A549 (cell line): Measurements from ENCODE around the gene RABGAP1L. TPM values are rescaled to one million over a fixed set of nuclear protein-coding genes. Genes with fewer than 3 reads are reported as not detected.
"Not testable (repeated sequence)": the region's sequence is repeated elsewhere in the genome, so short reads cannot be mapped to it uniquely, and the experiment has no call there.

Source experiments
- ATAC-seq, 2 experiments: fragments of 200-7000 bp in 1 of 2; fragments of >200 bp in 1 of 2; cut with Nextera tagmentation in 1 of 2; cut with Tn5 transposase in 1 of 2; 3 replicates each; pipeline versions ENCODE4 v1.8.0 to v1.9.1; 2018 to 2020; ENCODE audit warnings: mild to moderate bottlenecking in 1 of 2, moderate library complexity in 1 of 2
- CTCF ChIA-PET: fragments of 300-600 bp; sonication (Branson Sonifier 250); formaldehyde crosslinking; extraction: SDS; loops from one replicate; lab custom pipeline; 2021; ENCODE audit warnings: antibody characterized with exemption, inconsistent platforms; lab: Yijun Ruan, JAX
- POLR2A ChIA-PET: fragments of 350-600 bp; formaldehyde crosslinking; extraction: SDS; loops from one replicate; lab custom pipeline; 2021; ENCODE audit warnings: antibody characterized with exemption, inconsistent platforms; lab: Yijun Ruan, JAX
- DNase-seq, 2 experiments: peaks; one replicate each; pipeline versions ENCODE4 v3.0.0 to v3.0.0-alpha.2; 2011 to 2016; ENCODE audit warnings: low read depth in 1 of 2, low spot score in 1 of 2
- FAIRE-seq: peaks from 2 replicates; lab custom pipeline; 2011; peaks lifted over from hg19 to GRCh38; lab: Jason Lieb, UNC
- H3K27ac ChIP-seq, 2 experiments: fragments of >200 bp; sonication (Bioruptor Twin); formaldehyde crosslinking; 3 replicates each; pipeline ENCODE4 v1.5.1; 2016 to 2017
- H3K4me1 ChIP-seq: fragments of >200 bp; sonication (Bioruptor Twin); formaldehyde crosslinking; 3 replicates; pipeline ENCODE4 v1.6.1; 2016
- H3K4me2 ChIP-seq: fragments of >200 bp; sonication (Bioruptor Twin); formaldehyde crosslinking; 3 replicates; pipeline ENCODE4 v1.6.1; 2016
- H3K4me3 ChIP-seq: fragments of >200 bp; sonication (Bioruptor Twin); formaldehyde crosslinking; 3 replicates; pipeline ENCODE4 v1.5.1; 2016
- H3K9me3 ChIP-seq: fragments of >200 bp; sonication (Bioruptor Twin); formaldehyde crosslinking; 3 replicates; pipeline ENCODE4 v1.6.1; 2016
- BCL3 ChIP-seq: fragments of >200 bp; sonication (Bioruptor Twin); formaldehyde crosslinking; IDR thresholded peaks from 3 replicates; pipeline ENCODE4 v1.6.1; 2016
- BHLHE40 ChIP-seq: IDR thresholded peaks from 2 replicates; pipeline ENCODE4 v1.6.1; 2012; ENCODE audit warnings: low read depth, low read length, inconsistent platforms
- CHD2 ChIP-seq: fragments of 150-350 bp; IDR thresholded peaks from 2 replicates; pipeline ENCODE4 v1.6.1; 2014; ENCODE audit warnings: low read length; ENCODE audit not compliant: partially characterized antibody
- CHD4 ChIP-seq: fragments of 200-600 bp; sonication (generic); IDR thresholded peaks from 2 replicates; pipeline ENCODE4 v1.6.1; 2016; ENCODE audit warnings: antibody characterized with exemption, mild to moderate bottlenecking, borderline replicate concordance
- E2F6 ChIP-seq: IDR thresholded peaks from 2 replicates; pipeline ENCODE4 v1.6.1; 2012; ENCODE audit warnings: low read depth, borderline replicate concordance
- EP300 ChIP-seq, 2 experiments: fragments of >200 bp; sonication (Bioruptor Twin); formaldehyde crosslinking; IDR thresholded peaks; 2 replicates in 1 of 2; 3 replicates in 1 of 2; pipeline ENCODE4 v1.6.1; 2016 to 2017
- ESRRA ChIP-seq: fragments of 150-350 bp; IDR thresholded peaks from 2 replicates; pipeline ENCODE4 v1.6.1; 2014; ENCODE audit warnings: mild to moderate bottlenecking, low read length, borderline replicate concordance
- FOSB ChIP-seq: fragments of 250-450 bp; sonication (Bioruptor Pico); IDR thresholded peaks from 2 replicates; pipeline ENCODE4 v1.5.0; 2020; ENCODE audit warnings: mild to moderate bottlenecking, moderate library complexity
- GATA3 ChIP-seq: IDR thresholded peaks from 2 replicates; pipeline ENCODE4 v1.6.1; 2012; ENCODE audit warnings: borderline replicate concordance
- HMGXB4 ChIP-seq: fragments of 250-450 bp; sonication (Bioruptor Pico); IDR thresholded peaks from 2 replicates; pipeline ENCODE4 v1.5.0; 2021; ENCODE audit warnings: mild to moderate bottlenecking, moderate library complexity, borderline replicate concordance
- JUNB ChIP-seq: fragments of >200 bp; sonication (Bioruptor Twin); formaldehyde crosslinking; IDR thresholded peaks from 2 replicates; pipeline ENCODE4 v1.6.1; 2016
- KDM1A ChIP-seq: fragments of 200-600 bp; sonication (generic); IDR thresholded peaks from 2 replicates; pipeline ENCODE4 v1.6.1; 2016; ENCODE audit warnings: low read depth, mild to moderate bottlenecking
- KDM5A ChIP-seq: fragments of 200-600 bp; sonication (generic); IDR thresholded peaks from 2 replicates; pipeline ENCODE4 v1.6.1; 2016; ENCODE audit warnings: antibody characterized with exemption, mild to moderate bottlenecking
- MAFK ChIP-seq: fragments of 450-650 bp; IDR thresholded peaks from 2 replicates; pipeline ENCODE4 v1.6.1; 2014; ENCODE audit not compliant: partially characterized antibody
- MAX ChIP-seq: IDR thresholded peaks from 2 replicates; pipeline ENCODE4 v1.6.1; 2012
- NR3C1 ChIP-seq: fragments of >200 bp; sonication (Bioruptor Twin); formaldehyde crosslinking; IDR thresholded peaks from 3 replicates; pipeline ENCODE4 v1.6.1; 2017
- PBX3 ChIP-seq: IDR thresholded peaks from 2 replicates; pipeline ENCODE4 v1.6.1; 2012
- RCOR1 ChIP-seq: fragments of 150-350 bp; IDR thresholded peaks from 2 replicates; pipeline ENCODE4 v1.6.1; 2014; ENCODE audit warnings: antibody characterized with exemption, low read length, low read depth
- REST ChIP-seq: fragments of 200-600 bp; sonication (generic); IDR thresholded peaks from 2 replicates; pipeline ENCODE4 v1.6.1; 2016; ENCODE audit warnings: antibody characterized with exemption, mild to moderate bottlenecking, moderate library complexity
- RFX5 ChIP-seq: fragments of 450-650 bp; IDR thresholded peaks from 2 replicates; pipeline ENCODE4 v1.7.1; 2014; ENCODE audit warnings: antibody characterized with exemption, mild to moderate bottlenecking, moderate library complexity
- SREBF2 ChIP-seq: fragments of 450-650 bp; IDR thresholded peaks from 2 replicates; pipeline ENCODE4 v1.6.1; 2014; ENCODE audit warnings: mild to moderate bottlenecking, moderate library complexity
- TFCP2L1 ChIP-seq: fragments of 250-450 bp; sonication (Bioruptor Pico); IDR thresholded peaks from 2 replicates; pipeline ENCODE4 v1.5.0; 2021; ENCODE audit warnings: mild to moderate bottlenecking
- USF2 ChIP-seq: fragments of 450-650 bp; IDR thresholded peaks from 2 replicates; pipeline ENCODE4 v1.6.1; 2014; ENCODE audit warnings: antibody characterized with exemption
- ZC3H11A ChIP-seq: fragments of 450-650 bp; IDR thresholded peaks from 2 replicates; pipeline ENCODE4 v1.6.1; 2014; ENCODE audit warnings: antibody characterized with exemption, mild to moderate bottlenecking
- ZFP36 ChIP-seq: fragments of 450-650 bp; IDR thresholded peaks from 2 replicates; pipeline ENCODE4 v1.6.1; 2014; ENCODE audit warnings: borderline replicate concordance; ENCODE audit not compliant: partially characterized antibody
- ZSCAN20 ChIP-seq: fragments of 250-450 bp; sonication (Bioruptor Pico); IDR thresholded peaks from 2 replicates; pipeline ENCODE4 v1.8.0; 2022; ENCODE audit warnings: mild to moderate bottlenecking, moderate library complexity
- WGBS: methylation state at CpG from one replicate; pipeline ENCODE4 v1.1.6; 2017; ENCODE audit errors: missing lambda C conversion rate; 5-methylcytosine and 5-hydroxymethylcytosine counted together
- polyA plus RNA-seq, 4 experiments: library from polyadenylated mRNA; depleted of rRNA in 3 of 4; stranded (reverse); fragments of >200 nt; fragmentation: RNase III in 1 of 4; extraction: RNeasy Plus Mini Kit Qiagen cat#74134 plus additional on column Dnase treatment in 1 of 4; gene quantifications; 2 replicates in 3 of 4; 3 replicates in 1 of 4; pipeline ENCODE4 v1.2.3, GENCODE V29; 2011 to 2017

The RABGAP1L gene
- polyA plus RNA-seq, 2 of the 4 experiments (the other 2 are of a cell fraction), result 8.2 to 18.6 TPM

- not testable (repeated sequence) for H3K9me3 ChIP-seq, FAIRE-seq, H3K4me3 ChIP-seq, H3K4me2 ChIP-seq, H3K27ac ChIP-seq, H3K4me1 ChIP-seq, ATAC-seq, DNase-seq
- peak; percentile 62 for TF ChIP-seq ZC3H11A
- CTCF ChIA-PET, result interaction anchor here (0.9 kb wide), 1 partner anchor 17 kb away, joined by 3 read pairs; no protein-coding TSS in a partner anchor
- WGBS, result 89% methylated on average over 6 of the region's 6 CpGs
- POLR2A ChIA-PET, result interaction anchor here (0.5 kb wide), 1 partner anchor 10 kb away, joined by 3 read pairs; no protein-coding TSS in a partner anchor
Observed at GRCh38 chr1:174516755-174517154, 357.4 kb downstream of the RABGAP1L start.

- no peak for DNase-seq
- ChIA-PET POLR2A (no interaction called here), CTCF (no interaction called here)
- no peak overlapping the region for H3K27ac ChIP-seq
- no peak for FAIRE-seq
- no peak overlapping the region for H3K4me2 ChIP-seq
- H3K4me3 ChIP-seq, result no peak overlapping the region
- TF ChIP-seq ZFP36, result no peak
- TF ChIP-seq FOSB (CRISPR knock-in tag), result no peak
- no peak for TF ChIP-seq RCOR1
- no peak for TF ChIP-seq HMGXB4 (CRISPR knock-in tag)
- TF ChIP-seq REST, result no peak
- H3K4me1 ChIP-seq, result no peaks in the 10 kb centered on the region
- no peak for ATAC-seq
- H3K9me3 ChIP-seq, result no peaks in the 10 kb centered on the region
- WGBS, result 28% methylated on average over 2 of the region's 2 CpGs
Observed at GRCh38 chr1:174519844-174520243, 360.5 kb downstream of the RABGAP1L start.

GRCh38 chr1:174531751-174532150 lies 372.4 kb downstream of the RABGAP1L start:
- H3K27ac ChIP-seq, result no peak overlapping the region
- 66% methylated on average over 1 of the region's 1 CpG for WGBS
- no peak for TF ChIP-seq SREBF2
- TF ChIP-seq E2F6, result no peak
- TF ChIP-seq USF2, result no peak
- TF ChIP-seq PBX3, result no peak
- TF ChIP-seq TFCP2L1 (CRISPR knock-in tag), result no peak
- no peak for TF ChIP-seq BCL3
- no peak for TF ChIP-seq MAX
- TF ChIP-seq ESRRA, result no peak
- TF ChIP-seq KDM1A, result no peak
- TF ChIP-seq NR3C1, result no peak
- TF ChIP-seq RFX5, result no peak
- no peak for TF ChIP-seq ZSCAN20 (CRISPR knock-in tag)
- no peak for TF ChIP-seq JUNB
- no peak for TF ChIP-seq EP300 (IDR thresholded peaks at IDR 0.05)
- no peak for TF ChIP-seq CHD2
- TF ChIP-seq KDM5A, result no peak
- TF ChIP-seq CHD4, result no peak
- TF ChIP-seq GATA3, result no peak
- no peak for TF ChIP-seq MAFK
- no peak for TF ChIP-seq BHLHE40
- POLR2A ChIA-PET, result no interaction called here
- no peaks in the 10 kb centered on the region for H3K4me1 ChIP-seq
- no peak overlapping the region for H3K4me3 ChIP-seq
- FAIRE-seq, result no peak
- 0 out of 3 replicates have a peak, but pooled peaks cover 9% of the 10 kb centered on the region for H3K9me3 ChIP-seq
- ATAC-seq, result no peak
- DNase-seq, result no peak
- CTCF ChIA-PET, result no interaction called here
- no peak overlapping the region for H3K4me2 ChIP-seq
